Measurements from ENCODE around the gene PRR5L. TPM values are rescaled to one million over a fixed set of nuclear protein-coding genes. Genes with fewer than 3 reads are reported as not detected.
A peak's percentile ranks its signal among the peaks of the same experiment; 100 is the strongest.
"Not testable (repeated sequence)": the region's sequence is repeated elsewhere in the genome, so short reads cannot be mapped to it uniquely, and the experiment has no call there.

PRR5L gene
- polyA plus RNA-seq, 3 donors, result 0.75 to 7.3 (median 2.8) TPM

DNA sequence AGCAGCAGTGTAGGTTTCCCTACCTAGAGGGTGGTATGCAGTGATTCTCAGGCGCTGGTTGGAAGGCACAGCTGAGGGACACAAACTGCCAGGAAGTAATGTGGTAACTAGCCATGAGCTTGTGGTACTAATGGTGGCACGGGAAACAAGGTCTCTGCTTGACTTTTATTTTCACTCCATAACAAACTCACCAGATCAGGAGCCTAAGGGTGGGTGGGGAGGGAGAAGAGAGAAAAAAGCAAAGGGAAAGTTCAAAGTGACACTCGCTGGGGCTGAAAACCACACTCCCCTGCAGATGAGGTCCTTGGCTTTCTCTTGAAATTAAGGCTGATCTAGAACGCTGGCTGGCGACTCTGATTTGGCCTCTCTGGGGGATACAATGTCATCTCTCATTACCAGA, 192.0 kb downstream of the PRR5L start:
- no peak overlapping the region for H3K27ac ChIP-seq (ENCODE audit: low read depth, low read length)
- 42 to 68% (median 47%) methylated on average over 5 of the region's 5 CpGs for WGBS, 3 donors

GRCh38 chr11:36490026-36490806, 194.1 kb downstream of the PRR5L start:
- 90 to 93% (median 91%) methylated on average over 16 of the region's 16 CpGs for WGBS, 3 donors

GRCh38 chr11:36492724-36493304, 196.7 kb downstream of the PRR5L start:
- H3K27ac ChIP-seq (ENCODE audit: low read depth, low read length), result no peak overlapping the region

More at GRCh38 chr11:36490026-36490806, 194.1 kb downstream of the PRR5L start:
- no peak overlapping the region for H3K27ac ChIP-seq (ENCODE audit: low read depth, low read length)

DNA sequence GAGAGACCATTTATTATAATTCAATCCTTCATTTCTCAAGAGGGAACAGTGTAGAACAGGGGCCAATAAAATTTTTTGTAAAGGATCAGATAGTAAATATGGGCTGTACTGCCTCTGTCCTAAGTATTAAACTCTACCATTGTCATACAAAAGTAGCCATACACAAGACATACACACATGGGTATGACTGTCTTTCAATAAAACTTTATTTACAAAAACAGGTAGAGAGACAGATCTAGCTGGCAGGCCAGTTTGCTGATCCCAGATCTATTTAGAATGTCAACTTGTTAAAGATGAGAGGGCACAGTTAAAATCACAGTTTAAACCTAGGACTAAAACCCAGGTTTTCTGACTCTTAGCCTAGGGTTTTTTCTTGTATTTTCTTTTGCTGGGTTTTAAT, 197.2 kb downstream of the PRR5L start:
- no peak overlapping the region for H3K27ac ChIP-seq (ENCODE audit: low read depth, low read length)

DNA sequence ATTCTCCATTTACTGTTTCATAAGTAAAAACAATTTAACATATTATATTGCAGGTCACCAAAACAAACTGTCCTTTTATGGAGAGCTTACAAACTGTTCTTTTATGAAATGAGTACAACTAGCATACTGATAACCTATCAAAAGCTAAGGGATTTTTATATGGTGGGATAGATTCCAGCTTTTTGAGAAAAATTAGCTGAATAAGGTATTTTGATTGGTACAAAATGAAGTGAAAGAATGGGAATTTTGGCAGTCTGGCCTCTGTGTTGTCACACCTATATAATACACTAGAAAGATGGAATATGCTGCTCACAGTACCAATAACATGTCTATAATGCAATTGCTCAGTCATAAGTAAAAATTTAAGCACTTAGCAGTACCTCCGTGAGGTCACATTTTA, 202.6 kb downstream of the PRR5L start:
- WGBS, 3 donors, result 85 to 89% (median 88%) methylated on average over 1 of the region's 1 CpG
- H3K27ac ChIP-seq (ENCODE audit: low read depth, low read length), result no peak overlapping the region

- WGBS, 3 donors, result 76 to 91% (median 79%) methylated on average over 4 of the region's 4 CpGs
Measured at GRCh38 chr11:36499315-36499714, 203.2 kb downstream of the PRR5L start.

DNA sequence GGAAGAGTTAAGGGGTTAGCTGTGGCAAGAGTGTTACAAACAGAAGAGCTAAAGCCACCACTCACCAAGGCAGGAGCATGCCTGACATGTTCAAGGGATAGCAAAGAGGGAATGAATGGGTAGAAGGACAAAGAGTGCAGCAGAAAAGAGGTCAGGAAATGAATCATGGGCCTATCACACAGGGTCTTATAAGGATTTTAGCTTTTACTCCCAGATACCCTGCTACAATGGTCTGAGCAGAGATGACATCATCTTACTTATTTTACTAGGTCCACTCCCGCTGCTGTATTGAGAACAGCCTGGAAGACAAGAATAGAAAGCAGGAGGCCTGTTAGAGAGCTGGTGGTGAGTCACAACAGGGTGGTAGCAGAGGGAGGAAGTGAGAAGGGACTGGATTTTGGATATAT, 204.2 kb downstream of the PRR5L start:
- no peak overlapping the region for H3K27ac ChIP-seq (ENCODE audit: low read depth, low read length)

More at GRCh38 chr11:36499315-36499714, 203.2 kb downstream of the PRR5L start:
- no peak overlapping the region for H3K27ac ChIP-seq (ENCODE audit: low read depth, low read length)

GRCh38 chr11:36501236-36501635, 205.1 kb downstream of the PRR5L start:
- H3K27ac ChIP-seq (ENCODE audit: low read depth, low read length), result no peak overlapping the region
- WGBS, 3 donors, result 76 to 93% (median 86%) methylated on average over 5 of the region's 5 CpGs

More for the DNA sequence above, 204.2 kb downstream of the PRR5L start:
- 60 to 91% (median 61%) methylated on average over 1 of the region's 1 CpG for WGBS, 3 donors

DNA sequence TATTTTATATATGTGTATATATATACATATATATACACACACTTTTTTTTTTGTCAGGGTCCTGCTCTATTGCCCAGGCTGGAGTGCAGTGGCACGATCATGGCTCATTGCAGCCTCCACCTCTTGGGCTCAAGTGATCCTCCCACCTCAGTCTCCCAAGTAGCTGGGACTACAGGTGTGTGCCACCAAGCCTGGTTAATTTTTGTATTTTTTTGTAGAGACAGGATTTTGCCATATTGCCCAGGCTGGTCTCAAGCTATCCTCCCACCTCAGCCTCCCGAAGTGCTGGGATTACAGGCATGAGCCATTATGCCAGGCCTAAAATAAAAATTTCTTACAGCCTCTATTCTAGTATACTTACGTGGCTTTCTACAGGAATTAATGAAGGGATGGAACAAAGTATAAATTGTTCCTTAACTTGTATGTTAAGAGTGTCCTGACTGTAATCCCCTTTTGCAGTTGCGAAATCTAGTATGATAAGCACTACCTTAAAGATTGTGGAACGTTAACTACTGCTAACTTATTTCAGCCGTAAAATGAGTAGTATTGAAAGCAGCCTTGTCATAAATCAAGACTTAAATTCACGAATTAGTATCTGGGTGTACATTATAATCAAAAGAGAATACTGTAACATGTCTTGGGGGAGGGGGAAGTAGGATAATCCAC, 211.9 kb downstream of the PRR5L start:
- 37 to 59% (median 54%) methylated on average over 7 of the region's 7 CpGs for WGBS, 3 donors
- no peak overlapping the region for H3K27ac ChIP-seq (ENCODE audit: low read depth, low read length)

DNA sequence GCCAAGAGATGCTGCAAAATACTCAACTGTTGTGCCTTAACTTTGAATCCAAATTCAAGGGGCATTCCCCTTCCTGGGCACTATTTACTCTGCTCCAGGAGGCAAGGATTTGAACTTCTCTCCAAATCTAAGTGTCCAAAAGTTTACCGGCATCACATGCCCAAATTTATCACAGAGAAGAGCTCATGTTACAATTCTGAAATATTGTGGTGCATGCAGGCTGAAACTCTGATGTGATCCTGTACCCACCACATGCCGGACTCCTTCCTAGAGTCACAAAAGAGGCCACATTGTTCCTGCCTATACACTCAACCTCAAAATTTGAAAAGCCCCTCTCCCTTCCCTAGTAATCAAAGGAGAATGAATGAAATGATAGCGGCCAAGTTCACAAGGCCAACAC, 212.7 kb downstream of the PRR5L start:
- no peak overlapping the region for H3K27ac ChIP-seq (ENCODE audit: low read depth, low read length)
- 12 to 39% (median 34%) methylated on average over 3 of the region's 3 CpGs for WGBS, 3 donors

DNA sequence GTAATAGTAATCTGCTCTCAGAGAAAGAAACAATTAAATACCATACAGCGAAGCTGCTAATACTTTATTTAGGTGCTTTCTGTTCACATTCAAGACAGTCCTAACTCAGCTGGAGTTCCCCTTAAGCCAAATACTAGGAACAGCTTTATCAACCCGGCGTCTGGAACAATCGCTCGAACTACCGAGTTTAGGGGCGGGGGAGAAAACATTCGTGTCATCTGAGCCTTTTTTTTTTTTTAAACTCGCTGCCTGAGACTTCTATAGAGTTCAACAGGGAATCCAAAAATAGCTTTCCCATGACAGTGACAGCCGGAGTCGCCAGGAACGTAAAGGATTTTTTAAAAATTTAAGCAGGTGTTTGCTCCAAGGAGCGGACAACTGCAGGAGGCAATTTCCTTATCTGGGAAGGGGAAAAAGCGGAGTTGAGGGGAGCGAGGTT, 213.1 kb downstream of the PRR5L start:
- 1% methylated on average over 15 of the region's 15 CpGs for WGBS, 3 donors

DNA sequence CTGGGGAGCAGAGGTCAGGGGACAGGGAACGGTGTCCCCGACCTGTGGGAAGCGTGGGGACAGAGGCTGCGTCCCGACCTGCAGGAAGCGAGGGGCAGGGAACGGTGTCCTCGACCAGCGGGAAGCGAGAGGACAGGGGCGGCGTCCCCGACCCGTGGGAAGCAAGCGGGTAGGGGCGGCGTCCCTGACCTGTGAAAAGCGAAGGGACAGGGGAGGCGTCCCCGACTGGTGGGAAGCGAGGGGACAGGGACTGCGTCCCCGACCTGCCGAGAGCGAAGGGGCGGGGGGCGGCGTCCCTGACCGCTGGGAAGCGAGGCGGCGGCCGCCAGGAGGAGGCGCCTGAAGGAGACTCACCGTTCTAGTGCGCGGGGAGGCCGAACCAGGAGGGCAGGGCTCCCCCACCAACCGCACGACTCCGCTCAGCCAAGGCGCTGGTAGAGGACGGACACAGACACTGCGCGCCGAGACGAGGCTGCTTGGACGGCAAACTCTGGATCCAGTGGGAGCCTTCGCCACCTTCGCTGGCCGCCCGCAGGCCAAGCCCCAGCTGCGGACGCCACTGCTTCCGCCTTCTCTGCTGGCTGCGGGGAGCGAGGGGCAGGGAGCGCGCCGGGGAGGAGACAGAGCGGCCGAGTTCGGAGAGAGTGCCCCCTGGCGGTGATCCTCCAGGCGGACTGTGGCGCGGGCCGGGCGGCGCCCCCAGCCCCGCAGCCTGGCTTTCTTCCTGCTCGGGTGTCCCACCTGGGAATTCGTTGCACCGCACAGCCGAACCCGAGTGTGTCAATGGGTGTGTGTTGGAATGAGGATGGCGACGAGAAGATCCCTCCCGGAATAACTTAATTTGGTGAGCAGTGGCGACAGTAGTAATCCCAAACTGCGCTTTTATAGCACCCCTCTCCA, 213.9 kb downstream of the PRR5L start, which contains the start of gene TRAF6:
TRAF6 (minus strand) TSS at position 579 of the 900 bp plus-strand sequence. CDS start 8,757 bp downstream, outside the sequence.
- peak within 1 kb of the TSS; percentile 86 for H3K27ac ChIP-seq (ENCODE audit: low read depth, low read length)
- 0 to 1% (median 0%) methylated on average over 73 to 81 of the region's 81 CpGs for WGBS, 3 donors

More for the DNA sequence above, 213.1 kb downstream of the PRR5L start:
- no peak overlapping the region for H3K27ac ChIP-seq (ENCODE audit: low read depth, low read length)

- 4 to 8% (median 5%) methylated on average over 8 of the region's 8 CpGs for WGBS, 3 donors
- H3K27ac ChIP-seq (ENCODE audit: low read depth, low read length), result no peak overlapping the region
Measured at GRCh38 chr11:36510594-36510942, 214.5 kb downstream of the PRR5L start.

DNA sequence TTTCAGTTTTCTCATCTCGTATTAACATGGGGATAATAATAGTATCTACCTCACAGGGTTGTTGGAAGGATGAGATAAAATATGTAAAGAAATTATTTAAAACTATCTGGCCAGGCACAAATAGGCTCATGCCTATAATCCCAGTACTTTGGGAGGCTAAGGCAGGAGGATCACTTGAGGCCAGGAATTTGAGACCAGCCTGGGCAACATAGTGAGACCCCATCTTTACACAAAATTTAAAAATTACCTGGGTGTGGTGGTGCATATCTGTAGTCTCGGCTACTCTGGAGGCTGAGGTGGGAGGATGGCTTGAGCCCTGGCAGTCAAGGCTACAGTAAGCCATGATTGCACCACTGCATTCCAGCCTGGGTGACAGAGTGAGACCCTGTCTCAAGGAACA, 215.0 kb downstream of the PRR5L start:
- WGBS, 3 donors, result 75 to 85% (median 78%) methylated on average over 2 of the region's 2 CpGs
- H3K27ac ChIP-seq (ENCODE audit: low read depth, low read length), result not testable (repeated sequence)

- WGBS, 3 donors, result 60 to 85% (median 67%) methylated on average over 5 of the region's 5 CpGs
- no peak overlapping the region for H3K27ac ChIP-seq (ENCODE audit: low read depth, low read length)
Measured at GRCh38 chr11:36512016-36512415, 215.9 kb downstream of the PRR5L start.

DNA sequence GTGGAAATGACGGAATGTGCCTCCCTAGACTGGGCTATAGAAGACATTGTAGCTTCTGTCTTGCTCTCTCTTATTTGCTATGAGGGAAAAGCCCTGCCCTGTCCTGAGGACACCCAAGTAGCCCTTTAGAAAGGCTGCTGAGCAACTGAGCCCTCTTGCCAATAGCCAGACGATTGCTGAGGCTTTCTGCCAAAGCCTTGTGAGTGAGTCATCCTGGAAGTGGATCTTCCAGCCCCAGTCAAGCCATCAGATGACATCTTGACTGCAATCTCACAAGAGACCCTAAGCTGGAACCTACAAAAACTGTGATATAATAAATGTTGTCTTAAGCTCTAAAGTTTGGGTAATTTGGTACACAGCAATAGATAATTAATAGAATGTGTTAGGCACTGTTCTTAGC, 217.9 kb downstream of the PRR5L start:
- 50 to 61% (median 60%) methylated on average over 2 of the region's 2 CpGs for WGBS, 3 donors
- H3K27ac ChIP-seq (ENCODE audit: low read depth, low read length), result no peak overlapping the region
